AG09309 (cell line): Measurements from ENCODE around the gene GRIK1.
A peak's percentile ranks its signal among the peaks of the same experiment; 100 is the strongest.

Experiments
- DNase-seq: peaks from one replicate; pipeline ENCODE4 v3.0.0-alpha.2; 2010; ENCODE audit warnings: low read depth
- H3K4me3 ChIP-seq: 2 replicates; pipeline ENCODE4 v1.5.1; 2011; ENCODE audit warnings: mild to moderate bottlenecking, low read depth, low read length, moderate library complexity; ENCODE audit not compliant: control insufficient read depth
- TF ChIP-seq, protein P1 (sequence below): IDR thresholded peaks from 2 replicates; pipeline ENCODE4 v1.5.1; 2011; ENCODE audit warnings: mild to moderate bottlenecking, low read depth, low read length, inconsistent platforms; ENCODE audit not compliant: insufficient read depth, control insufficient read depth; ENCODE audit errors: missing control alignments

Gene GRIK1

DNA sequence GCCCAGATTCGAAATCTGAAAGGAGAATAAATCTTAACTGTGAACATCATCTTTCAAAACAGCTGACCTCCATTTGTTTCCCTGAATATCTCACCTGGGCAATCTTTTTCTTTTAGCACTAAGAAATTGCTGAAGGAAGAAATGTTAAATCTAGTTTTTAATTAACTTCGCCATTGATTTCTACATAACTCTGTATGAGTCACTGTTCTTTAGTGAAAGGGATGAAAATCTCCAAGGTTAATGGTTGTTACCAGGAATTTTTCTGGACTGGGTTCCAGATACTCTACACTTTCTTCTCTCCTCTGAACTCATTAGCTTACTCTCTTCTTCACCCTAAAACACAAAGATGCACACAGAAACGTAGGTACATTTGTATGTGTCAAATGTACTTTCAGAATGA lies 405.3 kb downstream of the GRIK1 start:
- H3K4me3 ChIP-seq: no peak overlapping the region
- TF ChIP-seq, protein P1, sequence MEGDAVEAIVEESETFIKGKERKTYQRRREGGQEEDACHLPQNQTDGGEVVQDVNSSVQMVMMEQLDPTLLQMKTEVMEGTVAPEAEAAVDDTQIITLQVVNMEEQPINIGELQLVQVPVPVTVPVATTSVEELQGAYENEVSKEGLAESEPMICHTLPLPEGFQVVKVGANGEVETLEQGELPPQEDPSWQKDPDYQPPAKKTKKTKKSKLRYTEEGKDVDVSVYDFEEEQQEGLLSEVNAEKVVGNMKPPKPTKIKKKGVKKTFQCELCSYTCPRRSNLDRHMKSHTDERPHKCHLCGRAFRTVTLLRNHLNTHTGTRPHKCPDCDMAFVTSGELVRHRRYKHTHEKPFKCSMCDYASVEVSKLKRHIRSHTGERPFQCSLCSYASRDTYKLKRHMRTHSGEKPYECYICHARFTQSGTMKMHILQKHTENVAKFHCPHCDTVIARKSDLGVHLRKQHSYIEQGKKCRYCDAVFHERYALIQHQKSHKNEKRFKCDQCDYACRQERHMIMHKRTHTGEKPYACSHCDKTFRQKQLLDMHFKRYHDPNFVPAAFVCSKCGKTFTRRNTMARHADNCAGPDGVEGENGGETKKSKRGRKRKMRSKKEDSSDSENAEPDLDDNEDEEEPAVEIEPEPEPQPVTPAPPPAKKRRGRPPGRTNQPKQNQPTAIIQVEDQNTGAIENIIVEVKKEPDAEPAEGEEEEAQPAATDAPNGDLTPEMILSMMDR: no peak
- DNase-seq: no peak

DNA sequence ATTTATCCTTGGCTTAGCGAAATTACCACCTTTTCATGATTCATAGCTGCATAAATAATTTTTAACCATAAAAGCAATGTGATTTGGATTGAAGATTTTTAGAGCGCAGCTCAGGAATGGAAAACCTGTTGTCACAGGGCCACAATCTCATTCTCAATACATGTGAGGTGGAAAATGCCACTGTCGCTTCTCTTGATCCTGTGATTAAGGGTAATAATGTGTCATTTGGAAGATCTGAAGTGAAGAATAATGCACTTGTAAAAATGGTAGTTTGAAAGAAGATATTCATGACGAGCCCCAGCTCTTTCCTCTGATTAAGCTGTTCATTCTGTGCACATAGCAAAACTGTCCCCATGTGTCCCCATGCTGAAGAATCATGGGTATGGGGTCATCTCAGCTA lies 410.7 kb downstream of the GRIK1 start:
- no peak overlapping the region for H3K4me3 ChIP-seq
- TF ChIP-seq, protein P1: no peak
- DNase-seq: no peak

DNA sequence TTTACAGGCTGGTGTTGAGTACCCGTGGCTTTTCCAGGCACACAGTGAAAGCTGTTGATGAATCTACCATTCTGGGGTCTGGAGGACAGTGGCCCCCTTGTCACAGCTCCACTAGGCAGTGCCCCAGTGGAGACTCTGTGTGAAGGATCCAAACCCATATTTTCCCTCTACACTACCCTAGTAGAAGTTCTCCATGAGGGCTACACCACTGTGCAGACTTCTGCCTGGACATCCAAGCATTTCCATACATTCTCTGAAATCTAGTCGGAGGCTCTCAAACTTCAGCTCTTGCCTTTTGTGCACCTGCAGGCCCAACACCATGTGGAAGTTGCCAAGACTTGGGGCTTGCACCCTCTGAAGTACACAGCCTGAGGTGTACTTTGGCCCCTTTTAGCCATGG lies 413.3 kb downstream of the GRIK1 start:
- DNase-seq: no peak
- H3K4me3 ChIP-seq: no peak overlapping the region
- TF ChIP-seq, protein P1: no peak

DNA sequence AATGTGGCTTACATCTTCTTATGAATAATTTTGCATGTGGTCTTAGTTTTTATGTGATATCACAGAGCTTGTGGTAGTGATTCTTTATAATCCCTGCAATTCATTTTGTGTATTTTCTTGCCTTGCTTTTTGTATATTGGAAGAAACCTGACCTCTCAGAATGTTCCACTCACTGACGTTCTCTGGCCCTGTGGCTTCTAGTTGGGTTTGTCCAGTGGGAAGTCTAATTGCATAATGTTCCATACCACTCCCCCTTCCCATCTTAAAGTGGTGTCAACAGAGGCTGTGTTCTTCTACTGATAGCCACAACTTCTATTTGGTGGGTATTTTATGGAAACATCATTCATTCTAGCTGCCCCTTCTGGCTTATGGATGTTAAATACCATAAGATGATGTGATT lies 415.7 kb downstream of the GRIK1 start:
- TF ChIP-seq, protein P1: no peak
- H3K4me3 ChIP-seq: no peak overlapping the region
- no peak for DNase-seq

DNA sequence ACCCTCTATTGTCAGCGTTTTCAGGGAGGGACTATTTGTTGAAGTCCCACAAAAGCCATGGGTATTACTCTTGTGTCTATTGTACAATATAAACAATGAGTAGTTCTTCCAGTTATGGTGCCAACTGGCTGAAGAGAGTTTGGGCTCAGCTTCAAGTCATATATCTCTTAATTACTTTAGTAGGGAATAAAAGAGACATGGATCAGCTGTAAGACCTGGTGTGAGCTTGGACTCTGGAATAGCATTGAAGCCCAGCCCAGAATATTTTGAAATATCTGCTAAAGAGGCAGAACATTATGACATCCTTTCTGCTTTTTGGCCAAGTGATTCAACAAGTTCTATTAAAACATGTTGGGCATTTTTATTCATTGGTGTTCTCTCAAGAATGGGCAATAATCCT lies 416.1 kb downstream of the GRIK1 start:
- TF ChIP-seq, protein P1: no peak
- peak; percentile 71 for DNase-seq
- H3K4me3 ChIP-seq: no peak overlapping the region

DNA sequence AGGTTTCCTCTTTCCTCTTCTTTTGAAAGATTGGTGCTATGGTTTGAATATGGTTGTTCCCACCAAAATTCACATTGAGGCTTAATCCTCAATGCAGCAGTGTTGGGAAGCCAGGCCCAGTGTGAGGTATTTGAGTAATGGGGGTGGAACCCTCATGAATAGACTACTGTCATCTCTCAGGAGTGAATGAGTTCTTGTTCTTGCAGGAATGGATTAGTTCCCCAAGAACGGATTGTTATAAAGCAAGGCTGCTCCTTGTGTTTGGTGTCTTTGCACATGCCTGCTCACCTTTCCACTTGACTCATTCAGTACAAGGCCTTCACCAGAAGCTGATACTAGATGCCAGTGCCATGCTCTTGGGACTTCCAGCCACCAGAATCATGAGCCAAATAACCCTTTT lies 417.9 kb downstream of the GRIK1 start:
- DNase-seq: no peak
- H3K4me3 ChIP-seq: no peak overlapping the region

DNA sequence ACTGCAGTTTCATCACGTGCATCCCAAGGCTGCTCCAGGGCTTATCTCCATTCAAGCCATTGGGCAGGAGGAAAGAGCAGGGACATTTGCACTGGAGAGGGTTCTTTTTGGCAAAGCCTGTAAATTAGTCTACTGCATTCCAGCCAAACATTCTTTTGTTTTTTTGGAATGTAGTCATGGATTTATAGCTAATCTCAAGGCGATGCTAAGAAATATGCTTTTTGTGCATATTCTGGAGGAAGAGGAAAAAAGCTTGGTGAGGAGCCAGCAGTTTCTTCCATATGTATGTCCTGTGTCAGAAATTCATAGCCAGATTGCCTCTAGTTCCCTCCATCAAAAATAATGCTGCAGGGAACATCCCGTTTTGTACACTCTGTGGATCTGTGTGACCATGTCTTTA lies 419.6 kb downstream of the GRIK1 start:
- no peak overlapping the region for H3K4me3 ChIP-seq
- TF ChIP-seq, protein P1: no peak
- no peak for DNase-seq

More for the DNA sequence above, 417.9 kb downstream of the GRIK1 start:
- TF ChIP-seq, protein P1: no peak
